Hematopoietic multipotent progenitor cell (in vitro differentiated cells): Measurements from ENCODE around the gene CREB3L4. TPM values are rescaled to one million over a fixed set of nuclear protein-coding genes. Genes with fewer than 3 reads are reported as not detected.
"Not testable (repeated sequence)": the region's sequence is repeated elsewhere in the genome, so short reads cannot be mapped to it uniquely, and the experiment has no call there.

Experiments used
- DNase-seq, 3 donors: peaks; one replicate each; pipeline ENCODE4 v3.0.0-alpha.2; 2011 to 2015; ENCODE audit warnings: low read depth in 2 of 3, low spot score in 2 of 3
- total RNA-seq: library from RNA; depleted of rRNA; stranded (reverse); fragments of >200 nt; gene quantifications from one replicate; pipeline ENCODE4 v1.2.3, GENCODE V29; 2012

The CREB3L4 gene
- total RNA-seq, 1 donor: 61.9 TPM

GRCh38 chr1:153958111-153958960 is 9.4 kb upstream of the CREB3L4 start, which contains the start of gene CRTC2:
Gene CRTC2, minus strand, starts transcription at chr1:153958612. Its CDS starts 115 bp downstream, at chr1:153958497.
- DNase-seq: peak; percentile 79 to 98 (median 97)

- no peak for DNase-seq
Measured at GRCh38 chr1:153958961-153959260, 8.8 kb upstream of the CREB3L4 start.

- DNase-seq: no peak
Measured at GRCh38 chr1:153959454-153959853, 8.2 kb upstream of the CREB3L4 start.

- DNase-seq: no peak
Measured at GRCh38 chr1:153960206-153960605, 7.5 kb upstream of the CREB3L4 start.

- no peak for DNase-seq
Measured at GRCh38 chr1:153961421-153961820, 6.3 kb upstream of the CREB3L4 start.

- DNase-seq: no peak
Measured at GRCh38 chr1:153962088-153963029, 5.3 kb upstream of the CREB3L4 start.

GRCh38 chr1:153963030-153963849 is 4.5 kb upstream of the CREB3L4 start, which contains the start of gene SLC39A1:
Gene SLC39A1, minus strand, starts transcription at chr1:153963537. Its CDS starts 822 bp downstream, at chr1:153962715.
- DNase-seq: peak; percentile 77 to 94 (median 90)

GRCh38 chr1:153963850-153964331 is 3.8 kb upstream of the CREB3L4 start:
- DNase-seq: no peak

GRCh38 chr1:153968000-153968363 is 280 bp downstream of the CREB3L4 start:
- no peak for DNase-seq

- no peak for DNase-seq
Measured at GRCh38 chr1:153968408-153968807, 706 bp downstream of the CREB3L4 start.

GRCh38 chr1:153968972-153969371 is 1.3 kb downstream of the CREB3L4 start:
- no peak for DNase-seq

- no peak for DNase-seq
Measured at GRCh38 chr1:153970346-153970745, 2.6 kb downstream of the CREB3L4 start.

- DNase-seq: no peak
Measured at GRCh38 chr1:153973071-153973470, 5.4 kb downstream of the CREB3L4 start.

GRCh38 chr1:153973525-153973924 is 5.8 kb downstream of the CREB3L4 start:
- DNase-seq: no peak

GRCh38 chr1:153976819-153977249 is 9.1 kb downstream of the CREB3L4 start:
- DNase-seq: no peak

GRCh38 chr1:153977250-153978240 is 9.8 kb downstream of the CREB3L4 start, which contains the start of gene JTB:
Gene JTB, minus strand, starts transcription at chr1:153977674. Its CDS starts 422 bp downstream, at chr1:153977252.
- DNase-seq: peak in 2 of 3 donors; percentile 82 to 84

- DNase-seq: no peak
Measured at GRCh38 chr1:153978274-153978909, 10.7 kb downstream of the CREB3L4 start.

- DNase-seq: not testable (repeated sequence)
Measured at GRCh38 chr1:153979091-153979490, 11.4 kb downstream of the CREB3L4 start.
